Osteoblast (primary cell): Measurements from ENCODE around the gene TSPAN19. TPM values are rescaled to one million over a fixed set of nuclear protein-coding genes. Genes with fewer than 3 reads are reported as not detected.

Source experiments
- DNase-seq: peaks from one replicate; pipeline ENCODE4 v3.0.0; 2011; ENCODE audit warnings: low spot score, mixed read lengths; ENCODE audit not compliant: insufficient read length; ENCODE audit errors: missing footprints
- H2AFZ ChIP-seq: 2 replicates; pipeline ENCODE4 v1.6.0; 2011; ENCODE audit warnings: mild to moderate bottlenecking, low read length
- H3K27ac ChIP-seq: 2 replicates; pipeline ENCODE4 v1.5.1; 2011; ENCODE audit warnings: mild to moderate bottlenecking, low read depth, low read length, moderate library complexity
- H3K27me3 ChIP-seq: 2 replicates; pipeline ENCODE4 v1.6.0; 2012; ENCODE audit warnings: mild to moderate bottlenecking, control low read depth, inconsistent platforms, low read length, moderate library complexity; ENCODE audit not compliant: insufficient read depth
- H3K36me3 ChIP-seq: 2 replicates; pipeline ENCODE4 v1.5.1; 2011; ENCODE audit warnings: mild to moderate bottlenecking, low read length, control low read depth, moderate library complexity; ENCODE audit not compliant: insufficient read depth
- H3K4me1 ChIP-seq: 2 replicates; pipeline ENCODE4 v1.5.1; 2011; ENCODE audit warnings: mild to moderate bottlenecking, low read length, control low read depth, moderate library complexity; ENCODE audit not compliant: insufficient read depth
- H3K4me2 ChIP-seq: 2 replicates; pipeline ENCODE4 v1.6.0; 2011; ENCODE audit warnings: mild to moderate bottlenecking, low read length; ENCODE audit not compliant: insufficient read depth
- H3K4me3 ChIP-seq: fragments of 200-600 bp; sonication (generic); 3 replicates; pipeline ENCODE4 v1.5.1; 2012; ENCODE audit warnings: mild to moderate bottlenecking, low read length, inconsistent platforms; ENCODE audit not compliant: insufficient read depth
- H3K79me2 ChIP-seq: 2 replicates; pipeline ENCODE4 v1.6.0; 2012; ENCODE audit warnings: mild to moderate bottlenecking, low read length, control low read depth, inconsistent platforms; ENCODE audit not compliant: insufficient read depth
- H3K9me3 ChIP-seq: 2 replicates; pipeline ENCODE4 v1.5.1; 2011; ENCODE audit warnings: low read depth, low read length, control low read depth
- H4K20me1 ChIP-seq: 2 replicates; pipeline ENCODE4 v1.6.0; 2012; ENCODE audit warnings: mild to moderate bottlenecking, low read length, control low read depth; ENCODE audit not compliant: insufficient read depth
- CTCF ChIP-seq: IDR thresholded peaks from 2 replicates; pipeline ENCODE4 v1.5.1; 2011; ENCODE audit warnings: mild to moderate bottlenecking, low read depth, low read length, moderate library complexity; ENCODE audit errors: extremely low read depth
- total RNA-seq: library from RNA; depleted of rRNA; stranded (reverse); fragments of >200 nt; gene quantifications from 2 replicates; pipeline ENCODE4 v1.2.3, GENCODE V29; 2012

The TSPAN19 gene
- total RNA-seq, 1 donor: not detected

- Histone ChIP-seq H3K4me3 (no peak overlapping the region), H3K79me2 (no peaks in the 10 kb centered on the region), H3K27me3 (no peaks in the 10 kb centered on the region), H3K4me2 (no peak overlapping the region), H2AFZ (no peak overlapping the region), H3K4me1 (no peaks in the 10 kb centered on the region), H4K20me1 (no peaks in the 10 kb centered on the region), H3K27ac (no peak overlapping the region), H3K36me3 (no peaks in the 10 kb centered on the region), H3K9me3 (no peaks in the 10 kb centered on the region)
- peak; percentile 41 for TF ChIP-seq CTCF
- no peak for DNase-seq
Measured at GRCh38 chr12:85029456-85029855, 6.6 kb downstream of the TSPAN19 start.

GRCh38 chr12:85018098-85018497, 18.0 kb downstream of the TSPAN19 start:
- H3K27ac ChIP-seq: no peak overlapping the region
- H2AFZ ChIP-seq: no peak overlapping the region
- TF ChIP-seq CTCF: no peak
- no peak overlapping the region for H3K4me2 ChIP-seq
- peaks cover 8% of the 10 kb centered on the region for H3K4me1 ChIP-seq
- no peaks in the 10 kb centered on the region for H4K20me1 ChIP-seq
- H3K9me3 ChIP-seq: no peaks in the 10 kb centered on the region
- H3K4me3 ChIP-seq: no peak overlapping the region
- no peaks in the 10 kb centered on the region for H3K36me3 ChIP-seq
- no peaks in the 10 kb centered on the region for H3K27me3 ChIP-seq
- DNase-seq: no peak
- no peaks in the 10 kb centered on the region for H3K79me2 ChIP-seq

GRCh38 chr12:85017618-85018017, 18.5 kb downstream of the TSPAN19 start:
- H3K4me2 ChIP-seq: no peak overlapping the region
- no peak overlapping the region for H3K27ac ChIP-seq
- H3K4me1 ChIP-seq: peaks cover 8% of the 10 kb centered on the region
- no peaks in the 10 kb centered on the region for H3K79me2 ChIP-seq
- H3K27me3 ChIP-seq: no peaks in the 10 kb centered on the region
- no peak for DNase-seq
- H3K9me3 ChIP-seq: no peaks in the 10 kb centered on the region
- H2AFZ ChIP-seq: no peak overlapping the region
- H4K20me1 ChIP-seq: no peaks in the 10 kb centered on the region
- H3K4me3 ChIP-seq: no peak overlapping the region
- TF ChIP-seq CTCF: no peak
- no peaks in the 10 kb centered on the region for H3K36me3 ChIP-seq

GRCh38 chr12:85017133-85017532, 18.9 kb downstream of the TSPAN19 start:
- no peaks in the 10 kb centered on the region for H3K79me2 ChIP-seq
- no peak for DNase-seq
- no peaks in the 10 kb centered on the region for H3K27me3 ChIP-seq
- H4K20me1 ChIP-seq: no peaks in the 10 kb centered on the region
- H3K4me2 ChIP-seq: no peak overlapping the region
- no peak overlapping the region for H2AFZ ChIP-seq
- H3K27ac ChIP-seq: no peak overlapping the region
- H3K4me1 ChIP-seq: peaks cover 8% of the 10 kb centered on the region
- H3K36me3 ChIP-seq: no peaks in the 10 kb centered on the region
- TF ChIP-seq CTCF: no peak
- H3K4me3 ChIP-seq: no peak overlapping the region
- no peaks in the 10 kb centered on the region for H3K9me3 ChIP-seq
